IPS-18a (cell line): ENCODE measurements around the gene SDC1.

Experiments
- H3K27ac ChIP-seq: one replicate; pipeline ENCODE4 v1.5.1; 2013; ENCODE audit warnings: low read length
- H3K27me3 ChIP-seq: one replicate; pipeline ENCODE4 v1.6.1; 2013; ENCODE audit warnings: mild to moderate bottlenecking, low read length; ENCODE audit not compliant: control insufficient read depth, insufficient read depth
- H3K36me3 ChIP-seq: one replicate; pipeline ENCODE4 v1.6.1; 2013; ENCODE audit warnings: low read depth, low read length; ENCODE audit not compliant: control insufficient read depth
- H3K4me1 ChIP-seq: one replicate; pipeline ENCODE4 v1.6.1; 2013; ENCODE audit warnings: low read depth, low read length; ENCODE audit not compliant: control insufficient read depth
- H3K4me3 ChIP-seq: one replicate; pipeline ENCODE4 v1.5.1; 2013; ENCODE audit warnings: low read length
- H3K9ac ChIP-seq: one replicate; pipeline ENCODE4 v1.6.1; 2013; ENCODE audit warnings: mild to moderate bottlenecking, low read length, moderate library complexity
- H3K9me3 ChIP-seq: one replicate; pipeline ENCODE4 v1.6.1; 2013; ENCODE audit warnings: low read depth, low read length; ENCODE audit not compliant: control insufficient read depth

Gene SDC1

DNA sequence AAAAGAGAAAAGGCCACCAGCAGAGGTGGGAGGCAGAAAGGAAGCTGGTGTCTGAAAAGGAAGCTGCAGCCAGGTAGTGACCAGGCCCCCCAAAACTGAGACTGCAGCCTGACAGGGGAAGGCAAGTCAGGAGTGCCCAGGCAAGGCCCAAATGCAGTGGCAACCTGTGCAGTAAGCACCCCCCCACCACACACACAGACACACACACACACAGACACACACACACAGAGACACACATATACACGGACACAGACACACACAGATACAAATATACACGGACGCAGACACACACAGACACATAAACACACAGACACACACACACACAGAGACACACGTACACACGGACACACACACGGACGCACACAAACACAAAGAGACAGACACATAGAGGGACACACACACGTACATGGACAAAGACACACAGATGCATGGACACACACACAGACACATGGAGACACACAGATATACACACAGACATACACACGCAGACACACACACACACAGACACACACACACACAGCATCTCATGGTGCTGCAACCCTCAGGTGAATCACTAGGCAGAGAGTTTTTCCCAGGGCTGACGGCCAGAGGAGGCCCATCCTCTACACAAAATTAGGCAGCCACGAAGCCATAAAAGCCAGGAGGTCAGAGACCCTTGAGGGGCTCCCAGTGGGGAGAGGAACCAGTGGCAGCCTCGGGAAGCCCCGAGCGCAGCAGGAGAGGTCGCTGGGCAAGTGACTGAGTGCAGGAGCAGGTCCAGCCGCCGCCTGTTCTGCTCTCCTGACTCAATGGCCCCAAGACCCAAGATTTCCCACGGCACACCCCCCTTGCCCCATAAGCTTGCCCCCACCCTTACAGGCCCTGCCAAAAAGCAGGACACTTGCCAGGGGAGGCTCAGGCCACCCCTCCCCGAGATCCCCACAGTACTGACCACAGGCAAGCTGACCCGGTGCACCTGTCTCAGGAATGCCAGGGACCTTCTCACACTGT, 6.3 kb downstream of the SDC1 start:
- H3K4me1 ChIP-seq, result peaks cover 26% of the 10 kb centered on the region
- H3K27ac ChIP-seq, result no peak overlapping the region
- no peaks in the 10 kb centered on the region for H3K27me3 ChIP-seq
- no peak overlapping the region for H3K4me3 ChIP-seq
- H3K36me3 ChIP-seq, result no peaks in the 10 kb centered on the region
- H3K9ac ChIP-seq, result no peak overlapping the region
- no peaks in the 10 kb centered on the region for H3K9me3 ChIP-seq

DNA sequence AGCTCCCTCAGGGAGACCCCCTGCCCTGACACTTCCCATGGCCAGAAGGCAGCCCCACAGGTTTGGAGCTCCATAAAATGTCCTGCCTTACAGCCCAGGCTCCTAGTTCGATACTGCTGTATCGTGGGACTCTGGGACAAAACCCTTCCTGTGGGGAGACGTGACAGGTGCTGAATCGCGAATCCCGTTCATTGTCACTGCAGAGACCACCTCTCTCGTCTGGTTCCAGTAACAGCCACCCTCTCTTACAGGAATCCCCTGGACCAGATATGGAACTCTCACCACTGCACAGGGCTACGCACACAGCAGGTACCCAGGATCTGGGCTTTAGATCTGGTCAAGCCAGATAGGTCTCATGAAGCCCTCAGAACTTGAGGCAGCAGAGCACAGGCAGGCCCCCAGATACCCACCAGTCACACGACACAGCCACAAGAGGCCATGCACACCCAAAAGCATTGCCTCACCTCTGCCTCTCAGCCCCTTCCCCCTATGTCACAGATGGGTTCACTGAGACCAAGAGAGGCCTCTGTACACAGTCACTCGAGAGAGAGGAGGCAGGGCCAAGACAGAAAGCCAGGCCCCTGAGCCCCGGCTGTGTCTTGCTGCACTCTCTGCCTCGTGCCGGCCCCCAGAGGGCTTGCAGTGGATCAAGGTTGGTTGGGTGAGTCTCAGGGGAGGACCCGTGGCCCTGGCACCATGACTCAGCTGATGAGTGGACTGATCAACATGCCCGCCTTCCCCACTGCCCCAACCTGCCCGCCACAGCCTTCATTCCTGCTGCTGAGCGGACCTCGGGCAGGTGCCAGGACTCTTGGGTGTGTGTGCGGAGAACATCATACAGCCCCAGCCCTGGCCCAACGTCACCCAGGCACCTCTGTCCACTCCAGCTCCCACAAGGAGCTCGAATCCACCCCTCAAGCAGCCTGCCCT, 7.6 kb downstream of the SDC1 start:
- Histone ChIP-seq H3K4me3 (no peak overlapping the region), H3K9ac (no peak overlapping the region), H3K27me3 (no peaks in the 10 kb centered on the region), H3K9me3 (no peaks in the 10 kb centered on the region), H3K27ac (no peak overlapping the region), H3K4me1 (peaks cover 18% of the 10 kb centered on the region), H3K36me3 (no peaks in the 10 kb centered on the region)

DNA sequence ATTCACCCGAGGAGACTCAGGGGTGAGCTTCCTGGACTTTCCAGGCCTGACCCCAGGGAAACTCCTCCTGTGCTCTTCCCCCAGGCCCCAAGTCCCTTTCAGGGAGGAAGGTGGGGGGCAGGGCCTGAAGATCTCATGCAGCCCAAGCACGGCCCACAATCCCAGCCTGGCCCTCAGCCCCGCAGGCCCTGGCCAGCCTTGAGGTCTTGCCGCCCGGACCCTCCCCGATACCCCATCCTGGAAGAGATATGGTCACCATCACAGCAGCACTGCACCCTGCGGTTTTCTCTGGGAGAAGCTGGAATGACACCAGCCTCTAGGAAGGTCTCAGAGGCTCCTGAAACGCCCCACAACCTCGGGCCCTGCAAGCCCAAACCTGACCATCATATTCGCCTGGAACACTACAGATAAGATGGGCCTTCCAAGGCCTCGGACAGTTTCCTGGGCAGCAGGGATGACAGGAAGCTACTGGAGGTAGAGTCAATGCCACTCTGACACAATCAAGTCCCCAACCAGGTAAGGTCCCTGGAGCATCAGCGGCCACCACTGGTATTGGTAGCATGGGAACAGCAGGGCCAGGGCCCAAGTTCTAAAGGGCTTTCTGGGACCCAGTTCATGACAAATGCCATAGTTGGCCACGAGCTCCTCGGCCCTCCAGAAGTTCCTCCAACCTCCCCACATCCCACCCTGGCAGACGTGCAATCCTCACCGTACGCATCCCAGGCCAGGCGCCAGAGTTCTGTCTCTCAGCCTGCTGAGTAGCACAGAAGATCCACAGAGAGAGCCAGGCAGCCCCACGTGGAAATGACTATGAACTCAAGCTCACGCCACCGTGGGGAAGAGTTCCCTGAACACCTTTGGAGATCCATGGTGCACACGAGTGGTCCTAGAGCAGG, 8.6 kb downstream of the SDC1 start:
- no peak overlapping the region for H3K9ac ChIP-seq
- H3K36me3 ChIP-seq, result no peaks in the 10 kb centered on the region
- no peaks in the 10 kb centered on the region for H3K27me3 ChIP-seq
- peaks cover 9% of the 10 kb centered on the region for H3K4me1 ChIP-seq
- no peak overlapping the region for H3K4me3 ChIP-seq
- no peak overlapping the region for H3K27ac ChIP-seq
- H3K9me3 ChIP-seq, result no peaks in the 10 kb centered on the region

DNA sequence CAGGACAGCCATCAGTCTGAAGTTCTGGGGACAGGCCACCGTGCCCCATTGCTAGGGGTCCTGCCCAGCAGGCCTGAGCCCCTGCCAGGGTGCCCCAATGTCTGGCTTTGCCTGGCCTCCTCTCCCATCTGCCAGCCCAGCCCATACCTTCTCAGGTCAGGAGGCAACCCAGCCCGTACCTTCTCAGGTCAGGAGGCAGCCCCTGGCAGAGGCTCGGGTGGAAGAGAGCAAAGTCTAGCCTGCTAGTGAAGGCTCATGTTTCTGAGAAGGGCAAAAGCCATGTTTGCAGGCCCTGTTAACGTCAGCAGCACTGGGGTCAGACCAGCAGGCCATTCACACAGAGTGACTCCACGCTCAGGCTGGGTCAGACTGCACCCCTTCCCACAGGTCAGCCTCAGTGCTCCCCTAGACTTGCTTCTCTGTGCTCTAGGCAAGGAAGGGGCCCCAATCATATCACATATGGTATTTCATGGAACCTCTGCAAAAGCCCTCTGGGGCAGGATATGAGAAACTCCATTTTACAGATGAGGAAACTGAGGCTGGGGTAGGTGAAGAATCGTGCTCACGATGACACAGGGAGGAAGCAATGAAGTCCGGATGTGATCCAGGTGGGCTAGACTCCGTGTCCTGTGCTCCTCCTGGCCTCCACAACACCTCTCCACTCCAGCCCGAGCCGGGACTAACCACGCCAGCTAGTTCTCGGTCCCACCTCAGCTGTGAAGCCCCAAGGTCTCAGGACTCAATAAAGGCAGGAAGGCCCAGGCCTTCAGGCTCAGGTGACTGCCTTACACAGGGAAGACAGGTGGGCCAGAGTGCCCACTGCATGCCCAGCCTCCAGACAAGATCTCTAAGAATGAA, 9.5 kb downstream of the SDC1 start:
- H3K27ac ChIP-seq, result no peak overlapping the region
- H3K4me1 ChIP-seq, result peaks cover 9% of the 10 kb centered on the region
- H3K9ac ChIP-seq, result no peak overlapping the region
- no peaks in the 10 kb centered on the region for H3K36me3 ChIP-seq
- no peak overlapping the region for H3K4me3 ChIP-seq
- H3K9me3 ChIP-seq, result no peaks in the 10 kb centered on the region
- H3K27me3 ChIP-seq, result no peaks in the 10 kb centered on the region

DNA sequence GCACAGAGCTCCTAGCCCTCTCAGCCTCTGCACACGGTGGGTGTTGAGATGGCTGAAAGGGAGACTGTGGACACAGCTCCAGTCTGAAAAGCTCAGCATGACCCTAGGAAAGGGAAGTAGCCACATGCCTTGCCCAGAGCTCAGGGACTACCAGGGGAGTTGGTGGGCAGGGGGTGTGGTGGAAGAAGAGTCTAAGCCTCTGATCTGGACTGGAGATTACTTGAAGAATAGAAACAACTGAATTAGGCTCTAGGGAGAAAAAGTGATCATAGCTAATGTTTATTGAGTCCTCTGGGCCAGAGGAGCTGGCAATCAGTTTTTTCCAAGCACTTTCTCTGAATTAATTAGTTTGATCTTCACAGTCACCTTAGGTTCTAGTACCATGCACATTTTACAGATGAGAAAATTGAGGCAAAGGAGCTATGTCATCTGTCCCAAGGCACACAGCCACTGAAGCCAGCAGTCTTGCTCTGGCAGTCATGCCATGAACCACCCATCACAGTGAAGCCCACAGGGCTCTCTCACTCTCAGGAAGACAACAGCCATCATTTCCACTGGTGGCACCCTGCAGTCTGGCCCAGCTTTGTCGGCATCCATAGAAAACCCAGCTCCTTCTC, 10.3 kb downstream of the SDC1 start:
- no peaks in the 10 kb centered on the region for H3K9me3 ChIP-seq
- no peak overlapping the region for H3K27ac ChIP-seq
- no peak overlapping the region for H3K4me3 ChIP-seq
- H3K27me3 ChIP-seq, result no peaks in the 10 kb centered on the region
- H3K9ac ChIP-seq, result no peak overlapping the region
- no peaks in the 10 kb centered on the region for H3K36me3 ChIP-seq
- peaks cover 9% of the 10 kb centered on the region for H3K4me1 ChIP-seq

DNA sequence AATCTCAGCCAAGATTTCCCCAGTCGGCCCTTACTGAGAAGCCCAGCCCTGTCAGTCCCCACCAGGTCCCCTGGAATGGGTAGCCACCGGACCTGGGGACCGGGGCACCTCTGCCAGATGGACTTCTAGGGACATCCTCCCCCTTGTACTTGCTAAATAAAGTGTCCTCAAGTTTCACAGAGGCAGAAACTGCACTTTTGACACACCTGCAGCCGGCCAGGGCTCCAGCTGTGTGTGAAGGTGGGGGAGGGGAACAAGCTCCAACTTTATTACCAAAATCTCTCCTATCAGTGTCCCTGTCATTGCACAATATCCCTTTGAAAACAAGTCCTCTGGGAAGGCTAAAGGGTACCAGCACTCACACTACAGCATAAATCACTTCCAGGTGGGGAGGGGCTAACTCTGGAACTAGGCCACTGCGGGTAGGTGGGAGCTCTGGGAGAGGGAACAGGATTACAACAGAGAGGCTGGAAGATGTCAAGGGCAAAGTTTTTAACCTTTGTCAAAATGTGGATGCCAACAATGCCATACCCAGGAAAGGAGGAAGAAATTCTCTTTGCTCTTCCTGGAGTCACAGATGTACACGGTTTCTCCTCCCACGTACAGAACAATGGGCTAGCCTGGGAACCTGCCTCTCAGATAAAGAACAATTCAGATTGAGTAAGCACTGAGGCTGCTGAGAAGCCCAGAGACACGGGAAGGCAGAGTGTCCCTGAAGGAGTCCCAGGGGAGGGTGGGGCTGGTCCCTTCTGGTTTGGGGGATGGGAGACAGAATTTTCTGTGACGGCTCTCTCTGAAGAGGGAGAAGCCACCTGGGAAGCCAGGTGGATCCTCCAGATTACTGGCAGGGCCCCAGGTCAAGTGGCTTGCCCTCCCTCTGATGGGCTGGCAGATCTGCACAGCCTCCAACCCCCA, 11.0 kb downstream of the SDC1 start:
- no peak overlapping the region for H3K27ac ChIP-seq
- H3K4me3 ChIP-seq, result no peak overlapping the region
- H3K27me3 ChIP-seq, result no peaks in the 10 kb centered on the region
- H3K9ac ChIP-seq, result no peak overlapping the region
- no peaks in the 10 kb centered on the region for H3K36me3 ChIP-seq
- H3K4me1 ChIP-seq, result peaks cover 9% of the 10 kb centered on the region
- no peaks in the 10 kb centered on the region for H3K9me3 ChIP-seq

DNA sequence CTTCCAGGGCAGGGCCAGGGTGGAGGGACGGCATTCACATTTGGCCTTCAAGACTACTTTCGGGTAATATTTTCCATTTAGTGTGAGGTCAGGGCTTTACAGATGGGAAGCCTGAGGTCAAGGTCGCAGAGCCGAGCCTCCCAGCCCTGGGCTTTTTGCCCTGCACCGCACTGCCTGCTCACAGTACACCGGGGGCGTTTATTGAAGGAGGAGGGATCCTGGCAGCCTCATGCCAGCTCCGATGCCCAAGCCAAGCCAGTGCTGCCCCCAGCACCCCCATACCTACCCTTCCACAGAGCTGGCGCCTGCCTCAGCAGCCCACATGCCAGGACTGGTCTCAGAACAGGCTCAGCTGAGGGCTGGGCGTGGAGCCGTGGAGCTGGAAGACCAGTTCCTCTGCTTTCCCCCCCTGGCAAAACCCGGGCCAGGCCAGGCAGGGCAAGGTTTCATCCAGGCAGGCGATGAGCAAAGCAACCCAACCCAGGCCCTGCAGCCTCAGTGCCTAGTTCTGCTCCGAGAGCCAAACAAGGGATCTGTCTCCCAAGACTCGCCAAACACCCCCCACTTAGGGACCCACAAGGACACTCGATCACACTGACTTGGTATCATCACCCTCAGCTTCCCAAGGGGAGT, 11.9 kb downstream of the SDC1 start:
- no peak overlapping the region for H3K9ac ChIP-seq
- H3K27ac ChIP-seq, result no peak overlapping the region
- H3K4me3 ChIP-seq, result no peak overlapping the region
- no peaks in the 10 kb centered on the region for H3K27me3 ChIP-seq
- peaks cover 9% of the 10 kb centered on the region for H3K4me1 ChIP-seq
- no peaks in the 10 kb centered on the region for H3K36me3 ChIP-seq
- no peaks in the 10 kb centered on the region for H3K9me3 ChIP-seq

DNA sequence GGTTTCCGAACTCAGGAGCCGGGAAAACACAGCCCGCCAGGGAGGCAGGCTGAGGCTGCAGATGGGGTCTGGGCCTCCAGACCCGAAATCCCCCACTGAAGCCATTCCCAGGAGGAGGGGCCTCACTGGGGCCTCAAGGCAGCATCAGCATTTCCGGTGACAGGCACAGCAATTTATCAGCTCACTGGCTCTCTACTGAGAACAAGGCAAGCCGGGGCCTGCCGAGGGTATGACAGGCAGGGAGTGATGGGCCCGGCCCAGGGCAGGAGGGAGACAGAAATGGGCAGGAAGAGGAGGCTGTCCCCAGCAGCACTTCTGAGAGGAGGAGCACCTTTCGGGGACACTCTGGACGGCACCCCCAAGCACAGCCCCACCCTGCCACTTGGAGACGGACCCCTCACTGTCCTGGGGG, 12.5 kb downstream of the SDC1 start:
- H3K9me3 ChIP-seq, result no peaks in the 10 kb centered on the region
- no peak overlapping the region for H3K27ac ChIP-seq
- no peak overlapping the region for H3K4me3 ChIP-seq
- no peaks in the 10 kb centered on the region for H3K36me3 ChIP-seq
- no peak overlapping the region for H3K9ac ChIP-seq
- H3K4me1 ChIP-seq, result peaks cover 9% of the 10 kb centered on the region
- H3K27me3 ChIP-seq, result no peaks in the 10 kb centered on the region

DNA sequence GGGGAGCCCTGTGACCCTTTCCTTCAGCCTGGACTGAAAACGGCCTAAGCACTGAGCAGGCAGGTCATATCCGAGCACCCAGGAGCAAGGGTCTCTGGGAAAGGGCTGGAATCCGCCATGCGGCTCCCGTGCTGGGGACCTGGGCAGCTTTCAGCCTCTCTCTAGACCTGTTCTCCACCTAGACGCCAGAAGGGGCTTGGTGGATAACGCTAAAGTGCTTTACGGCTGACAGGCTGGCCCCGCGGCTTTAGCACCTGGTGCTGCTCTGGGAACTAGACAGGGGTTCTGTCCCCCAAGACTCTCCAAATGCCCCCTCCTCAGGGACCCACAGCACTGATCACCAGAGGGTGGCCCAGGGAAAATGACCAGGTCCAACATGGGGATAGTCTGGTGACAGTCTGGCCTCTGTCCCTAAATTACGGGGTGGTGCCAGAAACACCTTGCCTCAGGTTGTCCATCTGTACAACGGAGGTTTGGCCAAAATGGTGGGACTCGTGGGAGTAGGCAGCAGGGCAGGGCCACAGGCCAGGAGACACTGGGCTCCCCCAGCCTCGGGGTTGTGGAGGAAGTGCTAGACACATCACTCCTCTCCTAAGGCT, 13.0 kb downstream of the SDC1 start:
- peaks cover 9% of the 10 kb centered on the region for H3K4me1 ChIP-seq
- no peaks in the 10 kb centered on the region for H3K36me3 ChIP-seq
- H3K9ac ChIP-seq, result no peak overlapping the region
- H3K27me3 ChIP-seq, result no peaks in the 10 kb centered on the region
- H3K9me3 ChIP-seq, result no peaks in the 10 kb centered on the region
- no peak overlapping the region for H3K27ac ChIP-seq
- no peak overlapping the region for H3K4me3 ChIP-seq
